Activated CD8-positive, alpha-beta memory T cell treated with anti-CD3 and anti-CD28 coated beads for 36 hours (primary cell): Measurements from ENCODE around the gene HPS1. TPM values are rescaled to one million over a fixed set of nuclear protein-coding genes. Genes with fewer than 3 reads are reported as not detected.

ENCODE experiments used
- CTCF ChIA-PET: fragments of 350-600 bp; sonication (Branson Sonifier 250); formaldehyde crosslinking; loops from one replicate; lab custom pipeline; 2021; ENCODE audit warnings: antibody characterized with exemption; lab: Charles Lee
- POLR2A ChIA-PET: fragments of 350-600 bp; sonication (Branson Sonifier 250); formaldehyde crosslinking; loops from one replicate; lab custom pipeline; 2021; ENCODE audit warnings: antibody characterized with exemption; lab: Charles Lee
- total RNA-seq, 2 experiments: library from RNA; stranded (reverse); gene quantifications; one replicate each; pipeline ENCODE4 v1.2.3, GENCODE V29; 2021

The HPS1 gene
- total RNA-seq = 10 to 100 TPM; 47.5 to 47.8 TPM

GRCh38 chr10:98446661-98447221, at the start of gene HPS1:
TSS of gene HPS1 (minus strand) at chr10:98446935. CDS start at chr10:98443240, 3,695 bp downstream.
- ChIA-PET CTCF (interaction anchor here (1.9 kb wide), 1 partner anchor 20 kb away, joined by 9 read pairs; no protein-coding TSS in a partner anchor), POLR2A (no interaction called here)

GRCh38 chr10:98492763-98493162, 46.0 kb upstream of the HPS1 start:
- POLR2A ChIA-PET = no interaction called here
- CTCF ChIA-PET = interaction anchor here (0.7 kb wide), 1 partner anchor 12 kb away, joined by 3 read pairs; no protein-coding TSS in a partner anchor

GRCh38 chr10:98489561-98490481, 43.1 kb upstream of the HPS1 start:
- ChIA-PET POLR2A (no interaction called here), CTCF (no interaction called here)

GRCh38 chr10:98488669-98489430, 42.1 kb upstream of the HPS1 start:
- CTCF ChIA-PET = no interaction called here
- POLR2A ChIA-PET = no interaction called here

GRCh38 chr10:98487649-98488048, 40.9 kb upstream of the HPS1 start:
- POLR2A ChIA-PET = no interaction called here

GRCh38 chr10:98486421-98486820, 39.7 kb upstream of the HPS1 start:
- CTCF ChIA-PET = no interaction called here
- POLR2A ChIA-PET = no interaction called here

More at GRCh38 chr10:98487649-98488048, 40.9 kb upstream of the HPS1 start:
- CTCF ChIA-PET = no interaction called here

- ChIA-PET CTCF (no interaction called here), POLR2A (no interaction called here)
Observed at GRCh38 chr10:98485959-98486358, 39.2 kb upstream of the HPS1 start.

GRCh38 chr10:98483658-98484057, 36.9 kb upstream of the HPS1 start:
- ChIA-PET CTCF (no interaction called here), POLR2A (no interaction called here)

- CTCF ChIA-PET = no interaction called here
- POLR2A ChIA-PET = no interaction called here
Observed at GRCh38 chr10:98482096-98482495, 35.4 kb upstream of the HPS1 start.

- ChIA-PET POLR2A (no interaction called here), CTCF (no interaction called here)
Observed at GRCh38 chr10:98481404-98481945, 34.7 kb upstream of the HPS1 start.

GRCh38 chr10:98478430-98479222, 31.9 kb upstream of the HPS1 start:
- ChIA-PET POLR2A (no interaction called here), CTCF (interaction anchor here (0.8 to 1.1 kb wide), 2 partner anchors 10 to 12 kb away, joined by 3 to 4 read pairs; no protein-coding TSS in a partner anchor)

- CTCF ChIA-PET = no interaction called here
- POLR2A ChIA-PET = no interaction called here
Observed at GRCh38 chr10:98477861-98478260, 31.1 kb upstream of the HPS1 start.

- POLR2A ChIA-PET = no interaction called here
- CTCF ChIA-PET = no interaction called here
Observed at GRCh38 chr10:98474628-98475027, 27.9 kb upstream of the HPS1 start.

GRCh38 chr10:98472196-98472595, 25.5 kb upstream of the HPS1 start:
- POLR2A ChIA-PET = no interaction called here

GRCh38 chr10:98470850-98471249, 24.1 kb upstream of the HPS1 start:
- POLR2A ChIA-PET = no interaction called here

More at GRCh38 chr10:98472196-98472595, 25.5 kb upstream of the HPS1 start:
- CTCF ChIA-PET = no interaction called here

GRCh38 chr10:98469001-98469931, 22.5 kb upstream of the HPS1 start:
- CTCF ChIA-PET = interaction anchor here (0.6 to 0.9 kb wide), 3 partner anchors 10 to 1088 kb away, joined by 3 to 4 read pairs (median 3); no protein-coding TSS in a partner anchor
- POLR2A ChIA-PET = no interaction called here

More at GRCh38 chr10:98470850-98471249, 24.1 kb upstream of the HPS1 start:
- CTCF ChIA-PET = no interaction called here

- CTCF ChIA-PET = interaction anchor here (0.5 to 2.1 kb wide), 17 partner anchors 10 to 963 kb away, joined by 3 to 12 read pairs (median 3); no protein-coding TSS in a partner anchor
- POLR2A ChIA-PET = no interaction called here
Observed at GRCh38 chr10:98467506-98468318, 21.0 kb upstream of the HPS1 start.
